HepG2 (cell line): ENCODE data around the gene ABCF1. TPM values are rescaled to one million over a fixed set of nuclear protein-coding genes. Genes with fewer than 3 reads are reported as not detected.

Source experiments
- FOXA1 ChIP-seq, 2 experiments: fragments of 450-650 bp in 1 of 2; sonication (generic) in 1 of 2; formaldehyde crosslinking in 1 of 2; IDR thresholded peaks; 2 replicates each; pipeline versions ENCODE4 v1.4.0 to v1.6.1; 2016 to 2020; ENCODE audit warnings: missing genetic modification reagents in 1 of 2
- GFI1 ChIP-seq: sonication (generic); formaldehyde crosslinking; IDR thresholded peaks from 2 replicates; pipeline ENCODE4 v1.5.0; 2020; ENCODE audit warnings: missing genetic modification reagents, mild to moderate bottlenecking, borderline replicate concordance
- GPBP1L1 ChIP-seq: sonication (generic); formaldehyde crosslinking; IDR thresholded peaks from 2 replicates; pipeline ENCODE4 v1.5.0; 2020; ENCODE audit warnings: mild to moderate bottlenecking, missing genetic modification reagents
- IKZF1 ChIP-seq: fragments of 450-650 bp; IDR thresholded peaks from 2 replicates; pipeline ENCODE4 v1.7.1; 2016
- NFRKB ChIP-seq: fragments of 450-650 bp; IDR thresholded peaks from 2 replicates; pipeline ENCODE4 v1.6.1; 2017
- PPARG ChIP-seq: conservative IDR thresholded peaks from 2 replicates; pipeline ENCODE4 v1.6.1; 2016; ENCODE audit warnings: missing biosample characterization, missing genetic modification reagents
- PRDM15 ChIP-seq: sonication (generic); formaldehyde crosslinking; IDR thresholded peaks from 2 replicates; pipeline ENCODE4 v1.4.0; 2020; ENCODE audit warnings: missing genetic modification reagents
- SIN3B ChIP-seq: fragments of 150-350 bp; IDR thresholded peaks from 2 replicates; pipeline ENCODE4 v1.6.1; 2014; ENCODE audit warnings: low read length
- STAT6 ChIP-seq: sonication (generic); formaldehyde crosslinking; IDR thresholded peaks from 2 replicates; pipeline ENCODE4 v1.4.0; 2020; ENCODE audit warnings: missing genetic modification reagents, mild to moderate bottlenecking, borderline replicate concordance
- ZNF142 ChIP-seq: sonication (generic); formaldehyde crosslinking; IDR thresholded peaks from 2 replicates; pipeline ENCODE4 v1.4.0; 2020; ENCODE audit warnings: missing genetic modification reagents
- ZNF232 ChIP-seq: sonication (generic); formaldehyde crosslinking; IDR thresholded peaks from 2 replicates; pipeline ENCODE4 v1.4.0; 2020; ENCODE audit warnings: missing genetic modification reagents, borderline replicate concordance
- ZNF251 ChIP-seq: sonication (generic); formaldehyde crosslinking; IDR thresholded peaks from 2 replicates; pipeline ENCODE4 v1.9.0; 2021; ENCODE audit warnings: mild to moderate bottlenecking, missing genetic modification reagents
- ZNF784 ChIP-seq: sonication (generic); formaldehyde crosslinking; IDR thresholded peaks from 2 replicates; pipeline ENCODE4 v1.5.1; 2020; ENCODE audit warnings: missing genetic modification reagents, mild to moderate bottlenecking, borderline replicate concordance
- polyA plus RNA-seq, 8 experiments: library from polyadenylated mRNA; depleted of rRNA in 3 of 8; stranded (reverse) in 7 of 8; unstranded in 1 of 8; fragments of >200 nt; fragmentation: Illumina TruSeq in 4 of 8; extraction: Trizol in 4 of 8; gene quantifications; 2 replicates each; pipeline versions ENCODE4 v1.2.1 to v1.2.3, GENCODE V29; 2011 to 2016; ENCODE audit warnings: low read depth in 4 of 8, missing spikeins in 1 of 8, mixed read lengths in 1 of 8; ENCODE audit not compliant: insufficient read depth in 1 of 8
- total RNA-seq, 5 experiments: library from RNA; depleted of rRNA; stranded (reverse); fragments of >200 nt; fragmentation: Illumina TruSeq; extraction: Trizol; gene quantifications; 2 replicates each; pipeline ENCODE4 v1.2.3, GENCODE V29; 2016; ENCODE audit warnings: low read depth in 1 of 5

Gene ABCF1
- total and polyA plus RNA-seq, 2 of the 13 experiments (the other 11 are each of a cell fraction or from before 2014, with no cell fraction given): 25.4 to 98.9 TPM

- TF ChIP-seq GPBP1L1 (no peak), ZNF142 (CRISPR knock-in tag) (peak; percentile 75; the same call in 1 of the 2 replicates), STAT6 (CRISPR knock-in tag) (no peak), ZNF784 (no peak; the same call in 1 of the 2 replicates), ZNF232 (CRISPR knock-in tag) (peak; percentile 87; the same call in 1 of the 2 replicates), ZNF251 (no peak), FOXA1 (IDR thresholded peaks at IDR 0.05) (no peak), FOXA1 (CRISPR knock-in tag; IDR thresholded peaks at IDR 0.05) (peak; percentile 62), GFI1 (0 out of 2 replicates have a peak, but pooled peaks have one; percentile 62), SIN3B (no peak), NFRKB (no peak), PPARG (no peak), IKZF1 (no peak), PRDM15 (no peak)
Observed at GRCh38 chr6:30556066-30556905, 15.0 kb upstream of the ABCF1 start, which contains the start of gene GNL1 (continued).
